Brain microvascular endothelial cell (primary cell): ENCODE results near the gene KCNAB3.

ENCODE experiments used
- DNase-seq: peaks from one replicate; pipeline ENCODE4 v3.0.0-alpha.2; 2020
- H3K27ac ChIP-seq: fragments of 250-450 bp; sonication (Bioruptor Pico); 2 replicates; pipeline ENCODE4 v1.5.1; 2020; ENCODE audit warnings: mild to moderate bottlenecking, moderate library complexity
- H3K27me3 ChIP-seq: fragments of 250-450 bp; sonication (Bioruptor Pico); replicated peaks from 2 replicates; pipeline ENCODE4 v1.5.1; 2020; ENCODE audit warnings: mild to moderate bottlenecking
- H3K36me3 ChIP-seq: fragments of 250-450 bp; sonication (Bioruptor Pico); replicated peaks from 2 replicates; pipeline ENCODE4 v1.5.1; 2020; ENCODE audit warnings: mild to moderate bottlenecking
- H3K4me3 ChIP-seq: 2 replicates; pipeline ENCODE4 v1.5.1; 2011; ENCODE audit warnings: low read depth, mild to moderate bottlenecking, control low read depth, low read length, moderate library complexity
- CTCF ChIP-seq: IDR thresholded peaks from 2 replicates; pipeline ENCODE4 v1.5.1; 2011; ENCODE audit warnings: low read depth, mild to moderate bottlenecking, moderate library complexity, low read length, control low read depth, inconsistent platforms; ENCODE audit errors: missing control alignments
- in situ Hi-C: cut with HindIII; loops from 2 replicates; pipeline ENCODE4 v1.10.0; 2017; ENCODE audit warnings: low sequenced_read_pairs, low pct_ligation_motif_present

The KCNAB3 gene

GRCh38 chr17:7927596-7927995, 2.1 kb downstream of the KCNAB3 start:
- in situ Hi-C loops: no loop called here
- Histone ChIP-seq H3K36me3 (no peaks in the 10 kb centered on the region), H3K27ac (no peak overlapping the region), H3K4me3 (no peak overlapping the region), H3K27me3 (no peaks in the 10 kb centered on the region)
- no peak for DNase-seq
- TF ChIP-seq CTCF: no peak

- in situ Hi-C loops: no loop called here
- H3K27ac ChIP-seq: no peak overlapping the region
These were observed 6.6 kb downstream of the KCNAB3 start for GRCh38 chr17:7922845-7923628.

GRCh38 chr17:7922269-7922844, 7.3 kb downstream of the KCNAB3 start:
- Histone ChIP-seq H3K27ac (no peak overlapping the region), H3K27me3 (no peaks in the 10 kb centered on the region), H3K4me3 (peak overlapping the region; percentile 49), H3K36me3 (no peaks in the 10 kb centered on the region)
- in situ Hi-C loops: no loop called here
- TF ChIP-seq CTCF: no peak
- DNase-seq: no peak

More at GRCh38 chr17:7922845-7923628, 6.6 kb downstream of the KCNAB3 start:
- peak; percentile 24 for TF ChIP-seq CTCF
- Histone ChIP-seq H3K27me3 (no peaks in the 10 kb centered on the region), H3K36me3 (no peaks in the 10 kb centered on the region), H3K4me3 (peak overlapping the region; percentile 49)
- DNase-seq: peak; percentile 83

- in situ Hi-C loops: no loop called here
- Histone ChIP-seq H3K36me3 (peaks cover 7% of the 10 kb centered on the region), H3K27me3 (no peaks in the 10 kb centered on the region), H3K27ac (no peak overlapping the region), H3K4me3 (no peak overlapping the region)
- no peak for TF ChIP-seq CTCF
- DNase-seq: peak; percentile 24
These were observed 12.8 kb downstream of the KCNAB3 start for GRCh38 chr17:7916808-7917207.

- in situ Hi-C loops: no loop called here
- peaks cover 11% of the 10 kb centered on the region for H3K36me3 ChIP-seq
- H3K27ac ChIP-seq: peak overlapping the region; percentile 57
- DNase-seq: no peak
- no peak for TF ChIP-seq CTCF
- H3K27me3 ChIP-seq: no peaks in the 10 kb centered on the region
- H3K4me3 ChIP-seq: peak overlapping the region; percentile 43
These were observed 13.3 kb downstream of the KCNAB3 start for GRCh38 chr17:7916385-7916682.
